Stimulated activated CD8-positive, alpha-beta memory T cell treated with anti-CD3 and anti-CD28 coated beads, Interleukin-15, amount 100 ng/mL, for 1 hour (primary cell): ENCODE data around the gene CFAP97.
A peak's percentile ranks its signal among the peaks of the same experiment; 100 is the strongest.
"Not testable (repeated sequence)": the region's sequence is repeated elsewhere in the genome, so short reads cannot be mapped to it uniquely, and the experiment has no call there.

ENCODE experiments used
- DNase-seq: peaks from one replicate; pipeline ENCODE4 v3.0.0-alpha.2; 2020; ENCODE audit warnings: low read depth

Gene CFAP97

GRCh38 chr4:185201977-185202962 is 1.5 kb downstream of the CFAP97 start:
- no peak for DNase-seq

- not testable (repeated sequence) for DNase-seq
Observed at GRCh38 chr4:185198189-185198588, 5.6 kb downstream of the CFAP97 start.

DNA sequence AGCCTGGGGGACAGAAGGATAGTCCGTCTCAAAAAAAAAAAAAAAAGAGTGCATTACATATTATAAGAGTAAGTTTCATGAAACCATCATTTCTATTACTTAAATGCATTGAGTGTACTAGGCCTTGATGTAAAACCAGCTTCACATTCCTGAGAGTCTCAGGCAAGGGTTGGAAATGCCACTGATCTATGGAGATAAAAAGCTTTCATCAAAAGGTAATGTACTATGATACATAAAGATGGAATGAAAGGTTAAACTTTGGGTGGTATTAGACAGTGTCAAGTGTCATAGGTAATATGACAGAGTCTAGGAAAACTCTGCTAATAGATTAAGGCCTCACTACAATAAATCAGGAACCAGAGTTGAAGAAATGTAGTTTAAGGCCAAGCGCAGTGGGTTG is 7.4 kb downstream of the CFAP97 start:
- DNase-seq = no peak

DNA sequence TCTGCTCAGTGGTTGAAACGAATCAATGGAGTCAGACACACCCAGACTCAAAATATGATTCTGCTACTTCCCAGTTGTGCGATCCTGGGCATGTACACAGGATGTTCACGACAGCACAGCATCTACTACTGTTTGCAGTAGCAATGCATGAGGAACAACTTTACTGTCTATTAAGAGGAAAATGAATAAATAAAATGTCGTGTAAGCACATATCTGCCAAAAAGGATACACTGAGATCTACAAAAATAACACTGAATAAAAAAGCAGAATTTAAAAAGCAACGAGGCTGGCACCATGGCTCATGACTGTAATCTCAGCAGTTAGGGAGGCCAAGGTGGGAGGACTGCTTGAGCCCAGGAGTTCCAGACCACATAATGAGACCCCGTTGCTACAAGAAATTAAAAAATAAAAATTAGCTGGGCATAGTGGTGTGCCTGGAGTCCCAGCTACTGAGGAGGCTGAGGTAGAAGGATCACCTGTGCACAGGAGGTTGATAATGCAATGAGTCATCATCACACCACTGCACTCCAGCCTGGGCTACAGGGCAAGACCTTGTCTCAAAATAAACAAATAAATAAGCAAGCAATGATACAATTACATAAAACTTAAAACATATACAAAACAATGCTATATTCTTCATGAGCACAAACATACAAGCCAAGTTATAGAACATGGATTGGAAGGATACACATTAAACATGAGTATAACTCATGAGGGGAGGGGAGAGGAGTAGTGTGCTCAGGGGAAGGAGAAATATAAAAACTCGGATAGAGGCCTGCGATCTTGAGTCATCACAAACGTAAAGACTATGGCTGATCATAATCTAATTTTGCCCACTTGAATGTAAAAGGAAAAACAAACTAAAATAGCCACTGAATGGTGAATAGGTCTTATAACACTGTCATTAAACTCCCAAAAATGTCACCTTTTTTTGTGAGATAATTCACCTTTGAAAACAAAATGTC is 8.6 kb downstream of the CFAP97 start:
- DNase-seq = no peak

- no peak for DNase-seq
Observed at GRCh38 chr4:185192059-185192458, 11.7 kb downstream of the CFAP97 start.

DNA sequence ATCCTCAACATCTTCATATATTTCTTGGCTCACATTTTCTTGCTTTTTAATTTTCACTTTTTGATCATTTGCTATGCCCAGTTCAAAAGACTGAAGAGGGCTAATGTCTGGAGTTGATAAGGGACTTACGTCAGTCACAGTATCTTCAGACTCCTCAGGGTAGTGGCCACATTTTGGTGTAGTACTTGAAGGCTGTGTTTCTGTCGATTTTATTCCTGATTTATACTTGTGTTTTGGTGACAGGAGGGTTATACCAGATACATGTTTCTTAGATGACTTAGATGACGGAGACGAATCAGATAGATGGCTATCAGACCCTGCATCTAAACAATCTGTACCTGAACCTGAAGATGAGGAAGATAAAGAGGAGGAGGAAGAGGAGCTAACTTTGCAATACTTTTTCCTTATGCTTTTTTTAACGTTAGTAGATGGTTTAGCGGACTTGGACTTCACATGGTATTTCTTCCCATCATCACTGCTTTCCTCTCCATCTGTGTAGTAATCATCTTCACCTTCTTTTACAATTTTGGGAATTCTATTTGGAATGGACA is 13.4 kb downstream of the CFAP97 start:
- DNase-seq = no peak

- no peak for DNase-seq
Observed at GRCh38 chr4:185189606-185190305, 14.0 kb downstream of the CFAP97 start.

DNA sequence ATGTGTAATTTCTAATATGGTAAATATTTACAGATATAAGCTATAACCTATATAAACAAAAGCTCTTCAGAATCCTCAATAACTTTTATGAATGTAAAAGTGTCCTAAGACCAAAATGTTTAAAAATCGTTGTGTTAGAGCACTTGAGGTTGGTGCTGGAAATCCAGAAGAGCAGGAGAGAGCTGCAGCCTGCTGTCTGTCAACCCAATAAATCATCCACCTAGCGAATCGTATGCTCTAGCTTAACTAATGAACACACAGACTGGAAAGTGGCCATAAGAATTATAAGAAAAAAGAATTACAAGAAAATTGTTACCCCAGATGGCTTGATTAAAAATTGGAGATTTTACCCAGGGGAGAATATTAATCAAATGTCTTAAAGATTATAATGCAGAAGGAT is 17.0 kb downstream of the CFAP97 start:
- DNase-seq = no peak

- peak; percentile 62 for DNase-seq
Observed at GRCh38 chr4:185183622-185184281, 20.0 kb downstream of the CFAP97 start.

- DNase-seq = no peak
Observed at GRCh38 chr4:185182239-185182638, 21.6 kb downstream of the CFAP97 start.

DNA sequence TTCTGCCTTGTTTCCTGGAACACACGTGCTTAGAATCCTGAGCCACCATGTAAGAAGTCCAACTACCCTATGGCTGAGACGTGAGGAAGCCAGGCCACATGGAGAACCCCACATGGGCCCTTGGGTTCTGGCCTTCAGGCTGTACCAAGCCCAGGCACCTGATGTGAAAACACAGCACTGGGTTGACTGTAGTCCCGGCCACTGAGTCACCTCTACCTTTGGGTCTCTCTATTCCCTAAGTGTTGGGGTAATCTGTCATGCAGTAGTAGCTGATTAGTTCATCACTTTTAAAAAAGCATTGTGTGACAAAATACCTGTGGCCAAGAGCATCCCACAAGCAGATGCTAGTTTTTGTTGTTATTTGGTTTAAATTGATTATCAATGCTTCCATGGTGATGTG is 24.3 kb downstream of the CFAP97 start:
- no peak for DNase-seq

DNA sequence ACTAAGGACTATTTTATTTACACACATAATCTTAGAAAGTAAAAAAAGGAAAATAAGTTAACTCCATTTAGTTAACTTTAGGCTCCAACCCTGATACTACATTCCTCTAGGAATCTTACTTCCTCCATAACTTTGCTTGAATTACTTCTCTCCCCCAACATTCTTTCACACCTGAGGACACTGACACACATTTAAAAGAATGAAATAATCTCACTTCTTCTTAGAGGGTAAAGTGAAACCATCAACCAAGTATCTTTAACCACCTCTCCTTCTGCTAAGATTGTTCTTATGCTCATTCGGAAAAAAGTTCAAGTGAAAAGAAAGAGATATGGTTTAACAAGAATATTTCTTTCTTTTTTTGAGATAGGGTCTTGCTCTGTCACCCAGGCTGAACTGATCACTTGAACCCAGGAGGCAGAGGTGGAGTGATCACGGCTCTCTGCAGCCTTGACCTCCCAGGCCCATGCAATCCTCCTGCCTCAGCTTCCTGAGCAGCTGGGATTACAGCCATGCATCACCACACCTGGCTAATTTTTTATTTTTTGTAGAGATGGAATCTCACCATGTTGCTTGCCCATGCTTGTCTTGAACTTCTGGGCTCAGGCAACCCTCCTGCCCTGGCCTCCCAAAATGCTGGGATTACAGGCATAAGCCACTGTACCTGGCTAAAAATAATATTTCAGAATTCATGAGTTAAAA is 32.3 kb downstream of the CFAP97 start:
- no peak for DNase-seq

DNA sequence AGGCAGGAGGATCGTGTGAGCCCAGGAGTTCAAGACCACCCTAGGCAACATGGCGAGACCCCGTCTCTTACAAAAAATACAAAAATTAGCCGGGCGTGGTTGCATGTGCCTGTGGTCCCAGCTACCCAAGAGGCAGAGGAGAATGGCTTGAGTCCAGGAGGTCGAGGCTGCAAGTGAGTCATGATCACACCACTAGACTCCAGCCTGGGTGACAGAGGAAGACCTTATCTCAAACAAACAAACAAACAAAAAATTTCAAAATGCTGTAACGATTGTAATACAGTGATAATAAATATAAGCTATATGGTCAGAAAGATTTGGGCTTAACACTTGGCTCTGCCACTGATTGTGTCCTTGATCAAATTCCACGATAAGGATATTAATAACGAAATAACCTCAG is 36.6 kb downstream of the CFAP97 start:
- DNase-seq = no peak

- no peak for DNase-seq
Observed at GRCh38 chr4:185165605-185166063, 38.2 kb downstream of the CFAP97 start.

GRCh38 chr4:185151296-185151695 is 52.5 kb downstream of the CFAP97 start:
- DNase-seq = no peak

DNA sequence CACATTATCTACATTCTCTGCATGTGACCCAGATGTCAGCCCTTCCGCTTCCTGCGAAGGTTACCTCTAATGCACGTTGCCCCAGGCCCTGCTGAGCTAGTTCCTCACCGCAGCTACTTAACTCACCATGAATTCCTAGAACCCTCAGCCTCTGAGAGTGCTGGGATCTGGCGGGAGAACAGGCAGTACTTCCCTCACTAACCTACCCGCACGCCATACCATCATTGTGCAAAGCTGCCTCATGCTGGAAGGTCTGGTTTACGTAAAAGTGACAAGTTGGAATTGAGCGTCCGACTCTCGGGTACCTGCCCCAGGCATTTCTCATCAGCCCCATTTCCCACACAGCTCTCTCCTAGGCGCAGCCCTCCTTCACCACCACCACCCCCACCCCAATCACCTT is 54.4 kb downstream of the CFAP97 start:
- no peak for DNase-seq

- no peak for DNase-seq
Observed at GRCh38 chr4:185145572-185145971, 58.2 kb downstream of the CFAP97 start.

- DNase-seq = no peak
Observed at GRCh38 chr4:185144601-185145240, 59.1 kb downstream of the CFAP97 start.

- DNase-seq = no peak
Observed at GRCh38 chr4:185143601-185143969, 60.2 kb downstream of the CFAP97 start.
